HG02571 (cell line): Measurements from ENCODE around the gene IRS1.

Source experiments
- ATAC-seq: cut with Tn5 transposase; IDR thresholded peaks from one replicate; pipeline ENCODE4 v1.9.1; 2021; ENCODE audit warnings: mild to moderate bottlenecking, moderate library complexity; ENCODE audit not compliant: unreplicated experiment

Gene IRS1

GRCh38 chr2:226818930-226819329, 19.3 kb upstream of the IRS1 start:
- ATAC-seq = no peak

- ATAC-seq = no peak
These were observed 13.6 kb upstream of the IRS1 start for GRCh38 chr2:226813148-226813701.

- ATAC-seq = no peak
These were observed 3.8 kb upstream of the IRS1 start for GRCh38 chr2:226803410-226803809.

GRCh38 chr2:226802573-226802972, 3.0 kb upstream of the IRS1 start:
- no peak for ATAC-seq

GRCh38 chr2:226800941-226801784, 1.5 kb upstream of the IRS1 start:
- peak; percentile 82 for ATAC-seq

DNA sequence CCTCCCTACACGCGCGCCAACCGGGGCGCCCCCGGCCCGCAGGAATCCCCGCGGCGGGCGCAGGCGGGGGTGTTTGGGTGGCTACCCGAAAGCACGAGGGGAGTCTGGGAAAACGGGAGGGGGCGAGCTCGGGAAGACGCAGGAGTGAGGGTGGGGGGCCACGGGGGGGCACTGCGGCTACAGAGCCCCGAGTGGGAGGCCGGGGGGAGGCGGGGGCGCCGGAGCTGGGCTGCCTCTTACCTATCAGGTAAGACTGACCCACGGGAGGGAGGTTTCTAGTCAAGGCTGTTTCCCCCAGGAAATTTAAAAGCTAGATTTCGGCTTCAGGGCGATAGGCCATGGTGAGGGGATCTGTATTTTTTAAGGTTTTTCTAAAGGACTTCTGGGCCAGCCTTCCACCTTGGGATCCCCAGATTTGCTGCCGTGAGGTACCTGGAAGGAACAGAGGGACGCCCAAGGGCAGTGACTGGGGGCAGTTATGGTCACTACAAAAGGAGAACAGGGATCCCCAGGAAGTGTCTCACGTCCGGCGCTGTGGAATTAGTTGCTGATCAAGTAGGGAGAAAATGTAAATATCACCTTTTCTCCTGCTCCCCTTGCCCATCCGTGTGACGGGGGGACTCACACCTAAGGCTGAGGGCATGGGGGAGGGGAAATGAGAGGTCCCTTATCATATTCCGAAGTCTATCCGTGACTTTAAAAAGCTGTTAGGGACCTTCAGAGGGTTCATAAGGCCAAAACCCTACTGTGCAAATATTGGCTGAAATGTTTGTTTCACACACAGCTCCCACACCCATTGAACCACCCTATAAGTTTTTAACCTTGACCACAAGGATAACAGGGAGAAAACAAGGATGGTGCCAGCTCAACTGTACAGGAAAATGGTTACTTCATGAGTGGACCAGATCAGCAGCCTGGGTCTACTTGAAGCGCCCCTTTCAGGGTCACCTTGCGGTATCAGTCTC, 638 bp upstream of the IRS1 start:
- no peak for ATAC-seq

DNA sequence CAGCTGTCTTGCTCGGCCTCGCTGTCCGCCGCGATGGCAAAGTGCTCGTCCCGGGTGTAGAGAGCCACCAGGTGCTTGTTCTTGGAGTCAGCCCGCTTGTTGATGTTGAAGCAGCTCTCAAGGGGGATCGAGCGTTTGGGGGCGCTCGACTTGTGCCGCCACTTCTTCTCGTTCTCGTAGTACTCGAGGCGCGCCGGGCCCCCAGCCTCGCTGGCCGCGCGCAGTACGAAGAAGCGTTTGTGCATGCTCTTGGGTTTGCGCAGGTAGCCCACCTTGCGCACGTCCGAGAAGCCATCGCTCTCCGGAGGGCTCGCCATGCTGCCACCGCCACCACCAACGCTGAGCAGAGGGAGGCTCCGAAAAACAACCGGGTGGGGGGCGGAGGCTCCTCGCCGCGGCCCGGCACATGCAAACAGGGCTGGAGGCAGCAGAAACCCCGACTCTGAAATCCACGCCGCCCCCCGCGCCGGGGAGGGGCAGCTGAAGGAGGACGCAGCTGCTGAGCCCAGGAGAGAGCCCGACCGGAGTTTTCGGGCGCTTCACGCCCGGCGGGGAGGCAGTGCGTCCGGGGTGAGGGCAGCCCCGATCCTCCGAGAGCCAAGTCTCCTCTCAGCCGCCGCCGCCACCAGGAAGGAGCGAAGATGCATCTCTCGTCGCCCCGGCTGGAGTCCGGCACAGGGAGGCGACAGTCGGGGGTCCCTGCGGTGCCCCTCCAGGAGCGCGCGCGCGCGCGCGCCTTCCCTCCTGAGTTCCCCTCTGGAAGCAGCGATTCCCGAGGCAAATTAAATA, 1.0 kb downstream of the IRS1 start:
- ATAC-seq = peak; percentile 19

GRCh38 chr2:226797989-226798421, 1.6 kb downstream of the IRS1 start:
- no peak for ATAC-seq

DNA sequence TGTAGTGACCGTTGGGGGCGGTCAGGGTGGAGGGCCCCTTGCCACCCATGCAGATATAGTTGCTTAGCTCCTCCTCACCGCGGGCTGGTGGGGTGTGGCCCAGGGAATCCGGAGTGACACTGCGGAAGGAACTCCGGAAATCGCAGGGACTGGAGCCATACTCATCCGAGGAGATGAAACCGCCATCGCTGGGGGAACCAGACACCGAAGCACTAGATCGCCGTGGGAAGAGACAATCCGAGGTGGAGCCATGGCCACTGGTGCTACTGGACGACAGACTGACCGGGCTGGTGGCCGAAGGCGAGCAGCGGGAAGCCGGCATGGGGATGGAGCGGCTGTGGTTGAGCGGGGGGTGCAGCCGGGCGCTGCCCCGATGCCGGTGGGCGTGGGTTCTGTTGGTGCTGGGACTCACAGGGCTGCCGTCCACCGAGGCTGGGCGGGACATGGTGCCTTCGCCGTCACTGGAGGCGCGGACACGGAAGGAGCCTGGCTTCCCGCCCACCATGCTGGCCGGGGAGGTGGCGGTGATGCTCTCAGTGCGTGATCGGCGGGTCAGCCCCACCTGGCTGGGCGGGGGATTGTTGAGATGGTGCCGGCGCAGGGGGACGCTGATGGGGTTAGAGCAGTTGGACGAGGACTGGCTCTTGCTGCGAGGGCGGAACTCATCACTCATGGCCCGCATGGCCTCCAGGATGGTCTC, 2.2 kb downstream of the IRS1 start:
- ATAC-seq = no peak

- ATAC-seq = no peak
These were observed 2.8 kb downstream of the IRS1 start for GRCh38 chr2:226796840-226797288.

GRCh38 chr2:226796012-226796839, 3.4 kb downstream of the IRS1 start:
- no peak for ATAC-seq

- no peak for ATAC-seq
These were observed 4.2 kb downstream of the IRS1 start for GRCh38 chr2:226795281-226796011.

DNA sequence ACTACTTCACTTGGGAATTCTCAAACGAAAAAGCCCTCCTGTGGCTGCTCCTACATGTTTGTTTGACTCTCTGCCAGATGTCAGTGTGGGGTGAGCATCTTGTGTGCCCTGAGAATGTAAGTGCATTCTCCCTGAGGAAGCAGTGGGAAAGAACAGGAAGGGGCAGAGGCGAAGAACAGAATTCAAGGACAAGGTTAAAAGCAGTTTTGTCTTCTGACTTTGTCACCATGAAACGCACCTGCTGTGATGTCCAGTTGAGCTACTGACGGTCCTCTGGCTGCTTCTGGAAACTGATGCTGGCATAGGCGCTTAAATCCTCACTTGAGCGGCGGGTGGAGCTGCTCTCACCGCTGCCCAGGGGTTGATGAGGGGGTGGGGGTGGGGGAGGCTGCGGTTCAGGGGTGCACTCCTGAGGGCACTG, 4.9 kb downstream of the IRS1 start:
- no peak for ATAC-seq

DNA sequence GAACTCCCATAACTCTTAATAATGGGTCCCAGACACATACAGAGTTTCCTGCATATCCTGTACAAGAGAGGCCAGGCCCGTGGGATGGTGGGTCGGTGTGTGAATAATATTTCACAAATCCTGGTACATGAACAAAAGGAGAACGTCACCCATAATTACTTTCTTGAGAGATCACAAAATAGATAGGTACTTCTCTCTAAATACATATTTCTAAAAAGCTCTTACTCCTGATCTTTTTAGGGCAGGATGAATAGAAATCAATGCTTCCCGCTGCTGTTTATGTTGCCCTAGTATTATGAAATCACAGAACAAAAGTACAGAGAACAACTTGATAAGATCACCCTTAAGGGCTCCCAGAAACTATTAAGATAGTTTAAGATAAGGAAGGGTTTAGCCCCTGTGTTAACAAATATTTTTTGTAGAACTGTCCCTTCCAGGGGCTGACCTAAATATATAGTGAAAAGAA, 5.4 kb downstream of the IRS1 start:
- ATAC-seq = no peak

DNA sequence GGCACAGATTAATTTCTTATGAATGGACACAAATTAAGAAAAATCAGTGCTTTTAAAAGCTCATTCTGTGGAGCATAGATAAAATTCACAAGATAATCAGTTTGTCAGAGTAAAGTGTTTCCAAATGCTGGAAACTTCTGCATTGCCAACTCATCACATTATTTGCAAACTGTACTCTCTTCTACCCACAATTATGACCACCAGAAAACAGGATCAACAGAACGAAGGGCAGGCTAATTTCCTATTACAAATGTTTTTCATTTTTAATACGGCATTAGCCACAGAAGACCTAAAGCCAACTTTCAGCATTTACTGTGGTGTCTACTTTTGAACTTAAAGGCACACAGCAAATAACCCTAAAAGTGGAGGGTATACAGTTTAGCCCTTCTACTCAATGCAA, 6.0 kb downstream of the IRS1 start:
- ATAC-seq = no peak

DNA sequence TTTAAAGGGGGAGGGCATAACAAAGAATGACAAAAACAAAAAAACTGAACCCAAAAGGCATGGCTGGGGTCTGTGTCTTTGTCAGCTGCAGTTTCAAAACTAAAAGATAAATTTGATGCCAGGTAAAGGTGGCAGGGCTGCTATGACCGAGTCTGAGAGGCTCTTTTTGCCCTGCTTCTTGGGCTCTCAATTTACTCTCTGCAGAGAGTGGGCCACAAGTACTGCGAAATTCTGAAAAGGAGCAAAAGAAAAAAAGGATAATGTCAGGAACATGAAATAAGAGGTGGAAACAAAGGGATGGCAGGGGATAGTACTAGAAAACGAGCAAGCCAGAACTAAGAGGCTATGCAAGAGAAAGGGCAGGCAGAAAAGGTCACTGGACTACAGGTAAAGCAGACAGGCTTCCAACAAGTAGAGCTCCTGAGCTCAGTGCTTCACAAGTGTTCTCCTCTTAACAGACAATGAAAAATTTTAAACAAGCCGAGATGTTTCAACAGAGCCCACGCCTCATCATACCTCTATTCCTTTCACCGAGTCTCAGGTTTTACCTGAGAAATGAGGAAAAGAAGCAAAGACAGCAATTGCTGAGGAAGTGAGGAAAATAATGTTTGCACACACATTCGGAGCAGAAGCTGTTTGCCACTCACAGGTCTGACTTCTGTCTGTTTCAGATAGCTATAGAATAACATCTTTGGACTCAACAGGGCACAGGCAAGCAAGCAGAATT, 7.3 kb downstream of the IRS1 start:
- no peak for ATAC-seq

GRCh38 chr2:226791487-226792081, 8.0 kb downstream of the IRS1 start:
- peak; percentile 98 for ATAC-seq
